H1 (cell line): ENCODE data around the gene PPP2R2D. TPM values are rescaled to one million over a fixed set of nuclear protein-coding genes. Genes with fewer than 3 reads are reported as not detected.

Source experiments
- CTCF ChIA-PET: fragments of 300-600 bp; sonication (Branson Sonifier 250); formaldehyde crosslinking; loops from one replicate; lab custom pipeline; 2021; ENCODE audit not compliant: partially characterized antibody; lab: Charles Lee
- POLR2A ChIA-PET: fragments of 300-600 bp; sonication (Branson Sonifier 250); formaldehyde crosslinking; loops from one replicate; lab custom pipeline; 2021; ENCODE audit warnings: inconsistent platforms; ENCODE audit not compliant: partially characterized antibody; lab: Charles Lee
- DNase-seq, 2 experiments: peaks; one replicate each; pipeline versions ENCODE4 v3.0.0 to v3.0.0-alpha.2; 2010 to 2022; ENCODE audit warnings: low spot score in 2 of 2, low read depth in 1 of 2, mixed read lengths in 1 of 2
- FAIRE-seq: peaks from 2 replicates; lab custom pipeline; 2011; peaks lifted over from hg19 to GRCh38; lab: Jason Lieb, UNC
- H2AFZ ChIP-seq: 2 replicates; pipeline ENCODE4 v1.8.1; 2012; ENCODE audit warnings: low read length, inconsistent platforms
- H2AK5ac ChIP-seq: 2 replicates; pipeline ENCODE4 v1.6.1; 2013; ENCODE audit warnings: low read depth, low read length
- H2BK120ac ChIP-seq: replicated peaks from 2 replicates; pipeline ENCODE3; 2013; ENCODE audit warnings: low read depth, low read length, inconsistent platforms
- H2BK12ac ChIP-seq: 2 replicates; pipeline ENCODE4 v1.6.1; 2013; ENCODE audit warnings: low read depth, low read length
- H2BK15ac ChIP-seq: 2 replicates; pipeline ENCODE4 v1.6.1; 2013; ENCODE audit warnings: low read length
- H2BK20ac ChIP-seq: 2 replicates; pipeline ENCODE4 v1.6.1; 2013; ENCODE audit warnings: low read length
- H2BK5ac ChIP-seq: 2 replicates; pipeline ENCODE4 v1.6.1; 2013; ENCODE audit warnings: low read depth, low read length
- H3K14ac ChIP-seq: 2 replicates; pipeline ENCODE4 v1.6.1; 2013; ENCODE audit warnings: inconsistent platforms; ENCODE audit not compliant: insufficient read length
- H3K18ac ChIP-seq: 2 replicates; pipeline ENCODE4 v1.6.1; 2013; ENCODE audit warnings: low read length; ENCODE audit errors: extremely low read depth
- H3K23ac ChIP-seq: 2 replicates; pipeline ENCODE4 v1.6.1; 2013; ENCODE audit warnings: inconsistent platforms; ENCODE audit not compliant: insufficient read length
- H3K23me2 ChIP-seq: 2 replicates; pipeline ENCODE4 v1.6.1; 2013; ENCODE audit warnings: low read depth, low read length
- H3K27ac ChIP-seq: 2 replicates; pipeline ENCODE4 v1.6.1; 2011; ENCODE audit warnings: low read depth, low read length, inconsistent platforms
- H3K27me3 ChIP-seq, 4 experiments: replicated peaks in 1 of 4; 1 replicate in 1 of 4; 2 replicates in 3 of 4; pipeline versions ENCODE4 v1.6.1 to v1.8.1; 2011 to 2013; ENCODE audit warnings: low read length in 3 of 4, mild to moderate bottlenecking in 3 of 4, inconsistent platforms in 2 of 4, mixed read lengths in 2 of 4, moderate library complexity in 1 of 4; ENCODE audit not compliant: control insufficient read depth in 3 of 4, insufficient read depth in 3 of 4; ENCODE audit errors: extremely low read depth in 1 of 4
- H3K36me3 ChIP-seq, 4 experiments: 2 replicates each; pipeline versions ENCODE4 v1.6.1 to v1.8.1; 2011 to 2013; ENCODE audit warnings: mild to moderate bottlenecking in 4 of 4, low read length in 3 of 4, moderate library complexity in 2 of 4, control low read depth in 1 of 4, inconsistent platforms in 1 of 4; ENCODE audit not compliant: insufficient read depth in 4 of 4, control insufficient read depth in 2 of 4
- H3K4ac ChIP-seq: replicated peaks from 2 replicates; pipeline ENCODE3; 2013; ENCODE audit warnings: low read length, low read depth, mixed read lengths, inconsistent platforms; ENCODE audit not compliant: insufficient read length
- H3K4me1 ChIP-seq, 4 experiments: replicated peaks in 1 of 4; 1 replicate in 1 of 4; 2 replicates in 3 of 4; pipeline versions ENCODE4 v1.6.1 to v1.8.1; 2011 to 2013; ENCODE audit warnings: low read length in 3 of 4, inconsistent platforms in 2 of 4, mixed read lengths in 1 of 4; ENCODE audit not compliant: insufficient read depth in 4 of 4, control insufficient read depth in 3 of 4
- H3K4me2 ChIP-seq, 2 experiments: 2 replicates each; pipeline versions ENCODE4 v1.6.1 to v1.8.1; 2011 to 2013; ENCODE audit warnings: low read depth in 2 of 2, low read length in 2 of 2, control low read depth in 1 of 2, inconsistent platforms in 1 of 2, mild to moderate bottlenecking in 1 of 2; ENCODE audit not compliant: insufficient read depth in 1 of 2
- H3K4me3 ChIP-seq, 4 experiments: fragments of 200-600, 300-600 bp in 1 of 4; sonication (generic), shearing (Covaris generic), sonication (Bioruptor Twin) in 1 of 4; 2 replicates each; pipeline versions ENCODE4 v1.5.1 to v1.8.1; 2011 to 2016; ENCODE audit warnings: low read length in 4 of 4, low read depth in 3 of 4, control low read depth in 2 of 4, inconsistent platforms in 2 of 4, mild to moderate bottlenecking in 2 of 4, mixed read lengths in 1 of 4, moderate library complexity in 1 of 4; ENCODE audit not compliant: insufficient read depth in 2 of 4; ENCODE audit errors: extremely low read depth in 1 of 4
- H3K56ac ChIP-seq: replicated peaks from 2 replicates; pipeline ENCODE3; 2013; ENCODE audit warnings: low read depth, mild to moderate bottlenecking, mixed read lengths, low read length, inconsistent platforms; ENCODE audit not compliant: insufficient read length
- H3K79me1 ChIP-seq: 2 replicates; pipeline ENCODE4 v1.6.1; 2013; ENCODE audit warnings: low read depth, low read length, control low read depth
- H3K79me2 ChIP-seq, 2 experiments: 2 replicates each; pipeline versions ENCODE4 v1.6.1 to v1.8.1; 2012 to 2013; ENCODE audit warnings: low read length in 2 of 2, mild to moderate bottlenecking in 2 of 2, inconsistent platforms in 1 of 2; ENCODE audit not compliant: insufficient read depth in 2 of 2, control insufficient read depth in 1 of 2
- H3K9ac ChIP-seq, 4 experiments: replicated peaks in 1 of 4; 1 replicate in 1 of 4; 2 replicates in 3 of 4; pipeline versions ENCODE4 v1.6.1 to v1.8.1; 2011 to 2013; ENCODE audit warnings: low read depth in 3 of 4, low read length in 3 of 4, control low read depth in 2 of 4, mild to moderate bottlenecking in 2 of 4, moderate library complexity in 2 of 4, inconsistent platforms in 1 of 4; ENCODE audit errors: extremely low read depth in 1 of 4
- H3K9me3 ChIP-seq, 2 experiments: 2 replicates each; pipeline versions ENCODE4 v1.6.1 to v1.8.1; 2012 to 2013; ENCODE audit warnings: mild to moderate bottlenecking in 2 of 2, moderate library complexity in 2 of 2, control low read depth in 1 of 2, inconsistent platforms in 1 of 2, low read depth in 1 of 2, low read length in 1 of 2, mixed read lengths in 1 of 2; ENCODE audit not compliant: insufficient read depth in 2 of 2
- H4K20me1 ChIP-seq, 2 experiments: replicated peaks in 1 of 2; 2 replicates each; pipeline versions ENCODE3 to v1.8.1; 2011 to 2013; ENCODE audit warnings: inconsistent platforms in 2 of 2, low read length in 2 of 2, mild to moderate bottlenecking in 1 of 2; ENCODE audit not compliant: insufficient read depth in 2 of 2, control insufficient read depth in 1 of 2
- H4K5ac ChIP-seq: 2 replicates; pipeline ENCODE4 v1.6.1; 2013; ENCODE audit warnings: low read length, low read depth, mixed read lengths, inconsistent platforms; ENCODE audit not compliant: insufficient read length
- H4K8ac ChIP-seq: 2 replicates; pipeline ENCODE4 v1.8.0; 2013; ENCODE audit warnings: mild to moderate bottlenecking, moderate library complexity, low read length, inconsistent platforms; ENCODE audit not compliant: insufficient read depth; ENCODE audit errors: extremely low read depth
- H4K91ac ChIP-seq: replicated peaks from 2 replicates; pipeline ENCODE3; 2013; ENCODE audit warnings: low read length, mixed read lengths, inconsistent platforms; ENCODE audit not compliant: insufficient read length
- CHD2 ChIP-seq: IDR thresholded peaks from 2 replicates; pipeline ENCODE4 v1.6.1; 2012; ENCODE audit warnings: low read length, improper control_type of control experiment
- GTF2F1 ChIP-seq: IDR thresholded peaks from 2 replicates; pipeline ENCODE4 v1.6.1; 2012; ENCODE audit warnings: low read depth, low read length, improper control_type of control experiment, borderline replicate concordance
- KDM5A ChIP-seq: fragments of 200-600 bp; IDR thresholded peaks from 2 replicates; pipeline ENCODE4 v1.7.1; 2012; ENCODE audit warnings: mild to moderate bottlenecking, low read length, inconsistent platforms, mixed read lengths
- RFX5 ChIP-seq: IDR thresholded peaks from 2 replicates; pipeline ENCODE4 v1.6.1; 2011; ENCODE audit warnings: low read depth, low read length, improper control_type of control experiment, borderline replicate concordance
- SRF ChIP-seq: IDR thresholded peaks from 2 replicates; pipeline ENCODE4 v1.6.1; 2011; ENCODE audit warnings: mild to moderate bottlenecking, low read depth, low read length, moderate library complexity
- TCF12 ChIP-seq: IDR thresholded peaks from 2 replicates; pipeline ENCODE4 v1.6.1; 2011; ENCODE audit warnings: low read depth, mild to moderate bottlenecking, low read length
- WGBS, 2 experiments: shearing (Covaris generic) in 1 of 2; methylation state at CpG; one replicate each; pipeline versions ENCODE4 v1.1.6 to v1.1.7; 2013 to 2015; ENCODE audit warnings: low lambda C conversion rate in 2 of 2, mixed read lengths in 2 of 2, inconsistent platforms in 1 of 2, low coverage in 1 of 2, missing lambda C conversion rate in 1 of 2; ENCODE audit not compliant: insufficient replicate concordance in 2 of 2, insufficient coverage in 1 of 2, insufficient read length in 1 of 2; ENCODE audit errors: extremely low coverage in 1 of 2, missing lambda C conversion rate in 1 of 2; 5-methylcytosine and 5-hydroxymethylcytosine counted together
- polyA plus RNA-seq, 7 experiments: library from polyadenylated mRNA; depleted of rRNA in 3 of 7; stranded (reverse) in 5 of 7; unstranded in 2 of 7; fragments of >200 nt in 5 of 7; fragments of 200-250 nt in 2 of 7; gene quantifications; 1 replicate in 5 of 7; 2 replicates in 1 of 7; 4 replicates in 1 of 7; pipeline versions ENCODE4 v1.2.1 to v1.2.3, GENCODE V29; 2011 to 2013; ENCODE audit warnings: missing spikeins in 2 of 7, mixed read lengths in 2 of 7
- total RNA-seq: library from RNA; stranded (reverse); fragmentation: NEBNext Ultra II Directional; extraction: Animal tissue kit (Norgen Biotek cat#: 25700); gene quantifications from 2 replicates; pipeline ENCODE4 v1.2.1, GENCODE V29; 2021

The PPP2R2D gene
- total and polyA plus RNA-seq, 2 of the 8 experiments (the other 6 are each of a cell fraction or from before 2014, with no cell fraction given) = 25.4 to 32.8 TPM

- Histone ChIP-seq H3K4ac (no peak overlapping the region), H3K27me3 (no peaks in the 10 kb centered on the region), H2AFZ (no peak overlapping the region), H2BK15ac (no peak overlapping the region), H2BK12ac (no peak overlapping the region), H3K23ac (no peak overlapping the region), H3K4me2 (no peak overlapping the region), H4K91ac (no peak overlapping the region), H2BK120ac (no peak overlapping the region), H3K23me2 (no peaks in the 10 kb centered on the region), H3K18ac (no peak overlapping the region), H3K79me1 (0 out of 2 replicates have a peak, but pooled peaks cover 2% of the 10 kb centered on the region), H2BK20ac (no peak overlapping the region), H4K5ac (no peak overlapping the region), H3K56ac (no peak overlapping the region), H3K36me3 (peaks cover 27 to 47% (median 43%) of the 10 kb centered on the region in 4 experiments), H2BK5ac (no peak overlapping the region), H3K9ac (no peak overlapping the region), H4K8ac (no peak overlapping the region), H3K9me3 (no peaks in the 10 kb centered on the region), H4K20me1 (peaks cover 7 to 10% of the 10 kb centered on the region in 2 experiments), H3K27ac (no peak overlapping the region), H3K79me2 (no peaks in the 10 kb centered on the region; a peak in 1 of 4 replicates), H3K14ac (no peak overlapping the region), H3K4me1 (no peaks in the 10 kb centered on the region; a peak in 2 of 7 replicates), H3K4me3 (no peak overlapping the region), H2AK5ac (no peak overlapping the region)
- 92% methylated on average over 6 of the region's 6 CpGs; no CpG with 5 or more reads in 1 of the 2 experiments for WGBS, 2 experiments
- FAIRE-seq = no peak
- CTCF ChIA-PET = interaction anchor here (1.5 to 7.8 kb wide), 3 partner anchors 62 to 194 kb away, joined by 3 to 41 read pairs (median 9); no protein-coding TSS in a partner anchor
- DNase-seq = no peak
- POLR2A ChIA-PET = no interaction called here
- TF ChIP-seq SRF (no peak), RFX5 (no peak), CHD2 (no peak), GTF2F1 (no peak), KDM5A (no peak), TCF12 (no peak)
Observed at GRCh38 chr10:131948501-131948900, 47.7 kb downstream of the PPP2R2D start.
